ENCODE results near the gene CBLB. TPM values are rescaled to one million over a fixed set of nuclear protein-coding genes. Genes with fewer than 3 reads are reported as not detected.

Gene CBLB
- total RNA-seq, result 10 to 100 TPM; 72.8 to 78.9 TPM

DNA sequence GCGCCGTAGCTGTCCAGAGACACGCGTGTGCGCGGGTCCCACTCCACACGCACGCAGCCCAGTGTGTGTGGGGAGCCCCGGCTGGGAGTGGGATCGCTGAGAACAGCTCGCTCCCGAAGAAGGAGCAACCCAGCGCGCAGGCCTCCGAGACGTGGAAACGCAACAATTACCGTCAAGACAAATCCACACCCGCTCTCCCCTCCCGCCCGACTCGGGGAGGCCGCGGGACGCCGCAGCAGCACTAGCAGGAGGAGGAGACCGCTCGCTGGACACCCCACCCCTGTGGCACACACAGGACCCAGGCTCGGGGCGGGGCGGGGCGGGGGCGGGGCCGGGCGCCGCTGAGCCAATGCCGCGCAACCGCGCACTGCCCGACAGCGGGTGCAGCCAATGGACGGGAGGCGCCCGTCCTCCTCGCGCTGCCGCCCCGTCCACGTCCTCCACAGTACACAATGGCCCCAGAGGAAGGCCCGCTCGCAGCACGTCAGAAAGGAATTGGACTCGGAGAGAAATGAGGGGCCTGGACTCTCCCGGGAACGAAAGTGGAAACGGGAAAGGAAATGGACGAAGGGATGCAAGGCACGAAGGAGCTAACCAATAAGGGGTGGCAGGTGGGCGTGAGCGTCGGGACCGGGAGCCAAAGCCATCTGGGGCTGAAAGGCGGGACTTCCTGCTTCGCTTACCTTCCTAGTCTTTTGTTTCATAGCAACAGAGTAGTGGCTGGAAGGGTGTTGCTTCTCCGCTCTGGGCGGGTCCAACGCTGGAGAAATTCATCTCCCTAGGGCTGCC lies at the start of gene CBLB:
Gene CBLB (minus strand): TSS at position 271 of the 789 bp plus-strand sequence. CDS start 1,435 bp downstream, outside the sequence.
- no peaks in the 10 kb centered on the region for H3K9me3 Mint-ChIP-seq
- DNase-seq, result peak; percentile 90
- peaks cover 29% of the 10 kb centered on the region for H3K4me1 Mint-ChIP-seq (ENCODE audit: low read depth)
- peak within 1 kb of the TSS; percentile 93 for H3K27ac Mint-ChIP-seq
- H3K27me3 Mint-ChIP-seq (ENCODE audit: low read depth), result no peaks in the 10 kb centered on the region
- CTCF ChIA-PET, result interaction anchor here (1.1 to 1.3 kb wide), 2 partner anchors 8 to 12 kb away, joined by 3 read pairs; no protein-coding TSS in a partner anchor
- peak within 1 kb of the TSS; percentile 94 for H3K4me3 Mint-ChIP-seq
- intact Hi-C loops (cut with micrococcal nuclease), result loop anchor here (1.0 to 2.0 kb wide), 10 partner anchors 8 to 337 kb away; no protein-coding TSS in a partner anchor
- H3K36me3 Mint-ChIP-seq (ENCODE audit: low read depth), result peaks cover 35% of the 10 kb centered on the region

- peaks cover 10% of the 10 kb centered on the region for H3K4me1 Mint-ChIP-seq (ENCODE audit: low read depth)
- H3K27me3 Mint-ChIP-seq (ENCODE audit: low read depth), result no peaks in the 10 kb centered on the region
- DNase-seq, result no peak
- H3K36me3 Mint-ChIP-seq (ENCODE audit: low read depth), result peaks cover 3% of the 10 kb centered on the region
- CTCF ChIA-PET, result no interaction called here
- no peak overlapping the region for H3K4me3 Mint-ChIP-seq
- H3K27ac Mint-ChIP-seq, result no peak overlapping the region
- intact Hi-C loops (cut with micrococcal nuclease), result no loop called here
- H3K9me3 Mint-ChIP-seq, result peaks cover 16% of the 10 kb centered on the region
Observed at GRCh38 chr3:105916767-105917166, 48.0 kb upstream of the CBLB start.

GRCh38 chr3:105915524-105915923 lies 46.7 kb upstream of the CBLB start:
- CTCF ChIA-PET, result no interaction called here
- Mint-ChIP-seq H3K27ac (no peak overlapping the region), H3K36me3 (ENCODE audit: low read depth) (peaks cover 3% of the 10 kb centered on the region), H3K4me3 (no peak overlapping the region), H3K27me3 (ENCODE audit: low read depth) (no peaks in the 10 kb centered on the region), H3K4me1 (ENCODE audit: low read depth) (peaks cover 10% of the 10 kb centered on the region), H3K9me3 (peaks cover 12% of the 10 kb centered on the region)
- peak; percentile 6 for DNase-seq
- intact Hi-C loops (cut with micrococcal nuclease), result no loop called here

- DNase-seq, result no peak
- H3K27ac Mint-ChIP-seq, result no peak overlapping the region
- intact Hi-C loops (cut with micrococcal nuclease), result no loop called here
- no peak overlapping the region for H3K4me3 Mint-ChIP-seq
- CTCF ChIA-PET, result no interaction called here
- H3K4me1 Mint-ChIP-seq (ENCODE audit: low read depth), result no peaks in the 10 kb centered on the region
- no peaks in the 10 kb centered on the region for H3K27me3 Mint-ChIP-seq (ENCODE audit: low read depth)
- peaks cover 9% of the 10 kb centered on the region for H3K9me3 Mint-ChIP-seq
- peaks cover 3% of the 10 kb centered on the region for H3K36me3 Mint-ChIP-seq (ENCODE audit: low read depth)
Observed at GRCh38 chr3:105913616-105914015, 44.8 kb upstream of the CBLB start.

DNA sequence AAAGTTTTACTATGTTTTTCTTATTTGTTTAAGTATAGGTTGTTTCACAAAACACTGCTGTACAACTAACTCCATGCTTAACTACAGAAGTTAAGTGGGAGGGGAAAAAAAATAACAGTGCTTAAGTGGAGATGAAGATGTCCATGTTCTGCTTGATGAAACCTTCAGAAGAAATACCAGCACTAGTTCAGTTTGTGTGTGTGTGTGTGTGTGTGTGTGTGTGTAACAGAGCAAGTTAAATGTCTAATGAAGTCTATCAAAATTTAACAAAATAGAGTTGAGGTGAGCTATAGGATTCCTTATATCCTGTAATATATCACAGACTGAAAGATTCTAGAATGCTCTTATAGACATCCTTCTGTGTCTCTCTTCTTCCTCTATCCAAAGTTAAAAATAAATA lies 44.1 kb upstream of the CBLB start:
- Mint-ChIP-seq H3K9me3 (peaks cover 9% of the 10 kb centered on the region), H3K36me3 (ENCODE audit: low read depth) (peaks cover 3% of the 10 kb centered on the region), H3K27me3 (ENCODE audit: low read depth) (no peaks in the 10 kb centered on the region), H3K27ac (no peak overlapping the region), H3K4me3 (no peak overlapping the region), H3K4me1 (ENCODE audit: low read depth) (peaks cover 1% of the 10 kb centered on the region)
- no peak for DNase-seq
- CTCF ChIA-PET, result no interaction called here
- intact Hi-C loops (cut with micrococcal nuclease), result no loop called here

DNA sequence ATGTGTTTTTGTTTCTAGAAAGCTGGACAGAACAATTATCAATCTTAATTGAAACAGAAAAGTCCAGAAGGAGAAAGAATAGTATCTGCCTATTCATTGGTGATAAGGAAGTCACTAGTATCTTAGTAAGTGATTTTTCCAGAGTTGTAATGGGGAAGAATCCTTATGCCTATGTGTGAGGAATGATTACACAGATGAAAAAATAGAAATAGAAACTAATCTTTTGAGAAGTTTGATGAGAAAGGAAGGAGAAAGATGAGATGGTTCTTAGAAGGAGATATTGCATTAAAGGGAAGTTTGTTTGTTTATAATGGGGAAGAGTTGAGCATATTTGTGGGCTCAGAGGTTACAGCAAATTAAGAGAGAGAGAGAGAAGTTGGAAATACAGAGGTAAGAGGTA lies 42.7 kb upstream of the CBLB start:
- H3K4me3 Mint-ChIP-seq, result no peak overlapping the region
- intact Hi-C loops (cut with micrococcal nuclease), result no loop called here
- DNase-seq, result no peak
- no peaks in the 10 kb centered on the region for H3K27me3 Mint-ChIP-seq (ENCODE audit: low read depth)
- CTCF ChIA-PET, result no interaction called here
- peaks cover 11% of the 10 kb centered on the region for H3K4me1 Mint-ChIP-seq (ENCODE audit: low read depth)
- H3K9me3 Mint-ChIP-seq, result peaks cover 9% of the 10 kb centered on the region
- H3K27ac Mint-ChIP-seq, result no peak overlapping the region
- peaks cover 3% of the 10 kb centered on the region for H3K36me3 Mint-ChIP-seq (ENCODE audit: low read depth)

DNA sequence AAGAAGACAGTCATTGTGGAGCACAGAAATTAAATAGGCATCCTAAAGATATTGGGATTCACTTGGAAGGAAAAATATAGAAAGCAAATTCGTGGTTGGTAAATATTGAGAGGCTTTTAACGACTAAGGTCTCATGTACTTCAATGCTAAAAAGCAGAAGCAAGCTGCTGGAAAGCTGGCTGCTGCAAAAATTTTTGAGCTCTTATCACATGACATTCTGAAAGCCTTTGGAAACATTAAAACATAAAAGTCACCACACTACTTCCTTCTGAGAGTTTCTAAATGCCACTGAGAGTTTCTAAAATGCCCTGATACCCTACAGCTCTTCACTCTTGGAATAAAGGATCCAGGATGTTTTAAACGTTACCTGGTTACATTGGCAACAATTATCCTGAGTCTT lies 39.0 kb upstream of the CBLB start:
- intact Hi-C loops (cut with micrococcal nuclease), result no loop called here
- no peaks in the 10 kb centered on the region for H3K27me3 Mint-ChIP-seq (ENCODE audit: low read depth)
- H3K4me1 Mint-ChIP-seq (ENCODE audit: low read depth), result peaks cover 11% of the 10 kb centered on the region
- H3K27ac Mint-ChIP-seq, result no peak overlapping the region
- H3K9me3 Mint-ChIP-seq, result peaks cover 3% of the 10 kb centered on the region
- no peaks in the 10 kb centered on the region for H3K36me3 Mint-ChIP-seq (ENCODE audit: low read depth)
- no peak overlapping the region for H3K4me3 Mint-ChIP-seq
- DNase-seq, result no peak
- CTCF ChIA-PET, result interaction anchor here (0.6 kb wide), 1 partner anchor 30 kb away, joined by 4 read pairs; no protein-coding TSS in a partner anchor

- H3K36me3 Mint-ChIP-seq (ENCODE audit: low read depth), result no peaks in the 10 kb centered on the region
- H3K9me3 Mint-ChIP-seq, result peaks cover 3% of the 10 kb centered on the region
- CTCF ChIA-PET, result no interaction called here
- H3K27ac Mint-ChIP-seq, result no peak overlapping the region
- H3K4me3 Mint-ChIP-seq, result no peak overlapping the region
- H3K27me3 Mint-ChIP-seq (ENCODE audit: low read depth), result no peaks in the 10 kb centered on the region
- no peak for DNase-seq
- H3K4me1 Mint-ChIP-seq (ENCODE audit: low read depth), result peaks cover 11% of the 10 kb centered on the region
- intact Hi-C loops (cut with micrococcal nuclease), result no loop called here
Observed at GRCh38 chr3:105906836-105907235, 38.0 kb upstream of the CBLB start.

GRCh38 chr3:105906345-105906744 lies 37.5 kb upstream of the CBLB start:
- peaks cover 3% of the 10 kb centered on the region for H3K9me3 Mint-ChIP-seq
- H3K4me1 Mint-ChIP-seq (ENCODE audit: low read depth), result peaks cover 11% of the 10 kb centered on the region
- intact Hi-C loops (cut with micrococcal nuclease), result no loop called here
- no peak overlapping the region for H3K4me3 Mint-ChIP-seq
- H3K27ac Mint-ChIP-seq, result no peak overlapping the region
- H3K36me3 Mint-ChIP-seq (ENCODE audit: low read depth), result no peaks in the 10 kb centered on the region
- no peaks in the 10 kb centered on the region for H3K27me3 Mint-ChIP-seq (ENCODE audit: low read depth)
- CTCF ChIA-PET, result interaction anchor here (0.7 kb wide), 1 partner anchor 58 kb away, joined by 4 read pairs; no protein-coding TSS in a partner anchor
- no peak for DNase-seq

- intact Hi-C loops (cut with micrococcal nuclease), result no loop called here
- Mint-ChIP-seq H3K36me3 (ENCODE audit: low read depth) (no peaks in the 10 kb centered on the region), H3K4me3 (no peak overlapping the region), H3K27ac (no peak overlapping the region), H3K4me1 (ENCODE audit: low read depth) (peaks cover 11% of the 10 kb centered on the region), H3K27me3 (ENCODE audit: low read depth) (no peaks in the 10 kb centered on the region), H3K9me3 (peaks cover 3% of the 10 kb centered on the region)
- DNase-seq, result no peak
- CTCF ChIA-PET, result no interaction called here
Observed at GRCh38 chr3:105905328-105905727, 36.5 kb upstream of the CBLB start.

- no peak for DNase-seq
- H3K4me1 Mint-ChIP-seq (ENCODE audit: low read depth), result peaks cover 11% of the 10 kb centered on the region
- H3K9me3 Mint-ChIP-seq, result peaks cover 3% of the 10 kb centered on the region
- intact Hi-C loops (cut with micrococcal nuclease), result no loop called here
- H3K36me3 Mint-ChIP-seq (ENCODE audit: low read depth), result no peaks in the 10 kb centered on the region
- H3K27ac Mint-ChIP-seq, result no peak overlapping the region
- no peak overlapping the region for H3K4me3 Mint-ChIP-seq
- H3K27me3 Mint-ChIP-seq (ENCODE audit: low read depth), result no peaks in the 10 kb centered on the region
- CTCF ChIA-PET, result no interaction called here
Observed at GRCh38 chr3:105904678-105905284, 36.0 kb upstream of the CBLB start.

DNA sequence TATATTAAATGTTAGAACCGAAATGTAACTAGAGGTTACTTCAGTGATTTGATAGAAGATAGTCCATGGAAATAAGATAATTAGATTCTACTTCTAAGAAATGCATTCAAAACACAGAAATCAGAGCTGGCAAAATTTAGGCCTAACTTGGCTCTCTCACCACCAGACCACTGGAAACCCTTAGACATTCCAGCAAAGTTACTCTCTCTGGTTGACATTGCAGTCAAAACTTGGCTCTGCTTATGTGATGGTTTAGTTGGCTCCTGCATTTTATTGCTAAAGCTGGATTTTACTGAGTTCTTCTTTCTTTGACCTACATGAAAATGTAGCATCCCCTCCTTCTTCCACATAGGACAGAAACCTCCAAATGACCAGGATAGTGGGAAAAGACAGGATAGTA lies 35.4 kb upstream of the CBLB start:
- H3K36me3 Mint-ChIP-seq (ENCODE audit: low read depth), result no peaks in the 10 kb centered on the region
- CTCF ChIA-PET, result no interaction called here
- DNase-seq, result no peak
- H3K9me3 Mint-ChIP-seq, result peaks cover under 1% of the 10 kb centered on the region
- no peaks in the 10 kb centered on the region for H3K27me3 Mint-ChIP-seq (ENCODE audit: low read depth)
- H3K27ac Mint-ChIP-seq, result no peak overlapping the region
- H3K4me3 Mint-ChIP-seq, result no peak overlapping the region
- H3K4me1 Mint-ChIP-seq (ENCODE audit: low read depth), result peaks cover 11% of the 10 kb centered on the region
- intact Hi-C loops (cut with micrococcal nuclease), result no loop called here

- intact Hi-C loops (cut with micrococcal nuclease), result no loop called here
- Mint-ChIP-seq H3K9me3 (no peaks in the 10 kb centered on the region), H3K4me1 (ENCODE audit: low read depth) (peaks cover 1% of the 10 kb centered on the region), H3K4me3 (no peak overlapping the region), H3K27ac (no peak overlapping the region), H3K27me3 (ENCODE audit: low read depth) (no peaks in the 10 kb centered on the region), H3K36me3 (ENCODE audit: low read depth) (no peaks in the 10 kb centered on the region)
- DNase-seq, result no peak
- CTCF ChIA-PET, result no interaction called here
Observed at GRCh38 chr3:105899516-105899915, 30.7 kb upstream of the CBLB start.

Measured in activated naive CD4-positive, alpha-beta T cell treated with anti-CD3 and anti-CD28 coated beads for 36 hours (primary cell).